Stimulated activated CD4-positive, alpha-beta T cell treated with anti-CD3 and anti-CD28 coated beads, Interleukin-4, amount 100 ng/mL, for 4 hours (primary cell): ENCODE results near the gene CCDC154.
"Not testable (repeated sequence)": the region's sequence is repeated elsewhere in the genome, so short reads cannot be mapped to it uniquely, and the experiment has no call there.

Experiments
- DNase-seq, 2 experiments: peaks; one replicate each; pipeline ENCODE4 v3.0.0-alpha.2; 2020

The CCDC154 gene, protein sequence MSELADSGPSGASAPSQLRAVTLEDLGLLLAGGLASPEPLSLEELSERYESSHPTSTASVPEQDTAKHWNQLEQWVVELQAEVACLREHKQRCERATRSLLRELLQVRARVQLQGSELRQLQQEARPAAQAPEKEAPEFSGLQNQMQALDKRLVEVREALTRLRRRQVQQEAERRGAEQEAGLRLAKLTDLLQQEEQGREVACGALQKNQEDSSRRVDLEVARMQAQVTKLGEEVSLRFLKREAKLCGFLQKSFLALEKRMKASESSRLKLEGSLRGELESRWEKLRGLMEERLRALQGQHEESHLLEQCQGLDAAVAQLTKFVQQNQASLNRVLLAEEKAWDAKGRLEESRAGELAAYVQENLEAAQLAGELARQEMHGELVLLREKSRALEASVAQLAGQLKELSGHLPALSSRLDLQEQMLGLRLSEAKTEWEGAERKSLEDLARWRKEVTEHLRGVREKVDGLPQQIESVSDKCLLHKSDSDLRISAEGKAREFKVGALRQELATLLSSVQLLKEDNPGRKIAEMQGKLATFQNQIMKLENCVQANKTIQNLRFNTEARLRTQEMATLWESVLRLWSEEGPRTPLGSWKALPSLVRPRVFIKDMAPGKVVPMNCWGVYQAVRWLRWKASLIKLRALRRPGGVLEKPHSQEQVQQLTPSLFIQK

DNA sequence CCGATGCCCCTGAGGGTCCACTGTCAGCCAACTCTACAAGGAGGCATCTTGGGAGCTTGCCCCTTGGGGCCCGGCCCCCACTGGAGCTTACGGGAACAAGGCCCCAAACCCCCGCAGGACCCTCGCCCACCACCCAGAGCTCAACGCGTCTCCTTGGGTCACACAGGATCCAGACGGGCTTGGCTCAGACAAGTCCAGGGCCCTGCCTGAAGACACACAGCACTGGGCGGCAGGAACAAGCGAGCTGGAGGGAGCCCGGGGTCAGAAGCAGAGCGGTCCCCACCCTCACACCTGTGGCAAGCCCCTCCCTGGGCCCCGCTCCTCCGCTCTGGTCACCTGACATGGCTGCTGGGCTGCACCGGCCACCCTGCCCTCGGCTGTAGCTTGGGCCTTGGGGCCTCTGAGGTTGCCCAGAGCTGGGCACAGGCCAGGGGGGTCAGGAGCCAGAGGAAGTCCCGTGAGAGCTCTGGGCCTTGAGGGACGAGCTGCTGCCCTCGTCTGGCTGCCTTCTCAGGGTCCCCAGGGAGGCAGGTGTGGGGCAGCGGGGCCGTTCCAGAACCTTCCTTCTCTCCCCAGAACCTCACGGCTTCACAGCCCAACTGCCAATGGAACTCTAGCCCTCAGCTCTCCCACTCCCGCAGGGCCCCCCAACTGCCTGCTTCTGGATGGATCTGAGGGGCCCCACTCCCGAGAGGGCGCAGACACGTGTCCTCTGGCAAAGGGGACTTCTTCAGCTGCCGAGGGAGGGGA lies at the start of gene CCDC154:
CCDC154 (minus strand) TSS at position 577 of the 750 bp plus-strand sequence; CDS start at position 343, 234 bp downstream.
- DNase-seq, result no peak

DNA sequence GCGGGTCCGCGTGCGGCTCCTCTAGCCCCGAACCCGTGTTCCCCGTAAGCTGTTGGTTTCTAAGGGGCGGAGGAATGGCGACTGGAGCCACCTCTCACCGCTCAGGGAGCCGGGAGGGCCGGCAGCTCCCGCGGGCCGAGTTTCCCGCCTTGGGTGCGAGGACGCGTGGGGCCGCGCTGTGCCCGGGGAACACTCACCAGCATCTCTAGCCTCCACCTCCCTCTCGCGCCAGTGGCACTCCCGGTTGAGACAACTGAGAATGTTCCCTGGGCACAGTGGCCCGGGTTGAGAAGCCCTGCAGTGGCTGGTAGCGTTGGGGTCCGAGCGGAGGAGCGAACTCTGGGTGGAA lies 49.4 kb upstream of the CCDC154 start:
- DNase-seq, result peak in 1 of 2 experiments; percentile 14

DNA sequence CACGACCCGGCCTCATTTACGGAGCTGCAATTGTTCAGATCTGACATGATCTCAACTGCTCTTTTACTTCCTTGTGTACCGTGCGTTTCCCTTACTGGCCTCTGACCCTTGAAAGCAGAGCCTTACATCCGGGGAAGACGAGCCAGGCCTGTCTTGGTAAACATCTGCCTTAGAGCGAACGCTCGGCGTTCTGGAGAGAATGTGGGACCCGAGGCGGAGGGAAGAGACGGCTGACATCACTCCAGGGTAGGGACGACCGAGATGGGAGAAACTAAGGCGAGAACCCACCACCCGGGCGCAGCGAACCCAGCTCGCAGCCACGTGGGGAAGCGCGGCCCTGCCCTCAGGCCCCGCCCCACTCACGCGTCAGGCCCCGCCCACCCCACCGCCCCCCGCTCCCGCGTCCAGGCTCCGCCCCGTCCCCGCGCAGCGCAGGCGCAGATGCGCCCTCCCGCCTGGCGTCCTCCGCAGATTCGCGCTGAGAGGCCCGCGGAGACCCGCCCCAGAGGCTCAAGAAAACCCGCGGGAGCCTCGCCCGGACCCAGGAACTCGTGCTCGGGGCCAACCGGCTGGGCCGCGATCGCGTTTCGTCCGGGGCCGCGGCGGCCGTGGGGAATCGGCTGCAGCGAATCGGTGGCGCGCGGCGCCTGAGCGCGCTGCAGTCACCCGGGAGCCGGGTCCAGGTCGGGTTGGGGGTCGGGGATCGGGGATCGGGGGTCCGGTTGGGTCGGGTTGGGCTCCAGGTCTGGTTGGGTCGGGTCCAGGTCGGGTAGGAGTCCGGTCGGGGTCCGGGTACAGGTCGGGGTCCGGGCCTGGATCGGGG lies 48.8 kb upstream of the CCDC154 start, which contains the start of gene TELO2:
TELO2 (plus strand) TSS at position 438 of the 823 bp plus-strand sequence. CDS start 922 bp downstream, outside the sequence.
- peak; percentile 79 to 93 for DNase-seq

DNA sequence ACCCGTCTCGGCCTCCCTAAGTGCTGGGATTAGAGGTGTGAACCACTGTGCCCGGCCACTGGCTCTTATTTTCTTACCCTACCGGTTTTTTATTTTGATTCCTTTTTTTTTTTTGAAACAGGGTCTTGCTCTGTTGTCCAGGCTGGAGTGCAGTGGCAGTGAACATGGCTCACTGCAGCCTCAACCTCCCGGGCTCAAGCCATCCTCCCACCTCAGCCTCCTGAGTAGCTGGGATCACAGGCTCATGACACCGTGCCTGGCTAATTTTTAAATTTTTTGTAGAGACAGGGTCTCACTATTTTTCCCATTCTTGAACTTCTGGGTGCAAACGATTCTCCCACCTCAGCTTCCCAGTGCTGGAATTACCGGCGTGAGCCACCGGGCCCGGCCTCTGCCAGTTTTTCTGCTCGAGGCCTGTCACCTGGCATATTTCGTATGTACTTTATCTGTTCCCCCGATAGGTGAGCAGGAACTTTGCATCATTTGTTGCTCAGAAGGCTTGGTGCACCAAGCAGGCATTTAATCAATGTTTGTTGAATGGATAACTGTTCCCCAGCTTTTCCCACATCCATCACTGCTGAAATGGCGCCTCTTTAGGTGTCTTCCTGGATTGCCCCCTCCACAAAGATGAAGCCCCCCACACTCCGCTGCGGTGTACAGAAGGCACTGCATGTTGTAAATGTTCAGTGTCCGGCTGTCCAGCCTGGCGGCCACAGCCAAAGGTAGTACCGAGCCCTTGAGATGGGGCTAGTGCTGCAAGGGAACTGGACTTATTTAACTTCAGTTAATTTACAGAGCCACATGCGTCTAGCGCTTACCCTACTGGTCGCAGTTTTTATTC lies 47.9 kb upstream of the CCDC154 start:
- no peak for DNase-seq

DNA sequence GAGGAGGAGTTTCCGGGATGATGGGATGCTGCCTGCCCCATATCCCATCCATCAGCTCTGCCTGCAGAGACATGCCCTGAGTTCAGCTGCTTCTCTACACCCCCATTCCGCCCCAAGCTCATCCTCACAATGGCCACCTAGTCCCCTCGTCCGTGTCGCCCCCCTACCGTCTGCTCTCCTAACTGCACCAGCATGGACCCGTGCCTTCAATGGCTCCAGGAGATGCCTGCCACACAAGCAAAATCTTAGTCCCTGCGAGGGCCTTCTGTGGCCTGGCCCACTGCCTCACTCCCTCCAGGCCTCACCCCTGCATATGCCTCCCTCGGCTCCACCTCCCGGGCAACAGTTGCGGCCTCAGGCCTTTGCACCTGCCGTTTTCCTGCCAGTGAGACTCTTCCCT lies 47.0 kb upstream of the CCDC154 start:
- DNase-seq, result no peak

DNA sequence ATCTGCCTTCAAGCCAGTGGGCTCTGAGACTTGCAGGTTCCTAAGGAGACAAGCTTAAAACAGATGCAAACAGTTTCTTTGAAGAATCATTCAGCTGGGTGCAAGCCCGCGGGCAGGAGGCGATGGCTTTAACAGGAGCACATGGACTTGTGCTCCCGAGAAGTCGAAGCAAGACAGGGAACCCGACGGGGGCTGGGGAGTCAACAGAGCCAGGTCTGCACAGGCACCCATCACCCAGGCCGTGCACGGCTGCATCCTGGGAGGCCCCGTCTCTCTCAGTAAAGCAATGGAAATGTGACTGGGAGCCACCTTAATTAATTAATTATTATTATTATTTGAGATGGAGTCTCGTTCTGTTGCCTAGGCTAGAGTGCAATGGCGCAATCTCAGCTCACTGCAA lies 44.7 kb upstream of the CCDC154 start:
- DNase-seq, result no peak

DNA sequence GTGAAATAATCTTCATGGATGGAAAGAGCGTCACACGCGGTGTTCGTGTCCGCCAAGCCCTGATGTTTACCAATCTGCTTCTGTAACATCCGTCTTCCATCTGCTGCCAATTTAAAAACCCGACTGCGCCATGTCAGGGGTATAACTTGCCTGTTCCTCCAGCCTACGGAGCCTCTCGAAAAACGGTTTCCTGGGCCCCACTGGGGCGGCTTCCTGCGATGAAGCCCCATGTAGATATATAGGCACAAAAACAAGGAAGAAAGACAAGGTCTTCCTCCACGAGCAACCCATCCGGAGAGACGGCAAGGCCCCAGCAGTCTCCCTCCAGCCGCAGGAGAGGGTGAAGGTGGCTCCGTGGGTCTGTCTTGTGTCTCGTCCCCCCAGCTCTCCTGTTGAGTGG lies 44.3 kb upstream of the CCDC154 start, which contains the start of gene PTX4:
PTX4 (minus strand) TSS at position 326 of the 400 bp plus-strand sequence; CDS start at position 291, 35 bp downstream.
- DNase-seq, result no peak

DNA sequence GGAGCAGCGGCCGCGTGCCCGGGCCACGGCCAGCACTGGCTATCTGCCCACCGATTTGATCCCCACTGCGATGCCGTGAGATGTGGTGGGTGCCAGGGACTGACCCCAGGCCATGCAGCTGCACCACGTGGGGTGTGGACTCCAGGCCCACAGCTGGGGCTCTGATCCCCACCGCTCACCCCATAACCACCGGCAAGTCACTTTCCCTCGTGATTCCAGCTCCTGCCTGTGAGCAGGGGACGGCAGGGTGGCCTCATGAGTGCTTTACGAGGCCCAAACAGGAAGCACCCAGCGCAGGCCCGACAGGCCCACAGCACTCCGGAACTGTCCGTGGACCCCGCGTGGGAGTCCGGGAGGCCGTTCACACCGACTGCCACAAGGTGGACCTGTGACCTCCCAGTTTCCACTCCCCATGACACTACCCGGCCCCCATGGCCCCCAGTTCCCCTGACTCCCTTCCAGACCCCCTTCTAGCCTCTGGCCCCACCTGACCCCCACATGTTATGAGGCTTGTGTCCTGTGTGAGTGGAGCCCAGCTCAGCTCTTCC lies 43.8 kb upstream of the CCDC154 start:
- DNase-seq, result no peak

DNA sequence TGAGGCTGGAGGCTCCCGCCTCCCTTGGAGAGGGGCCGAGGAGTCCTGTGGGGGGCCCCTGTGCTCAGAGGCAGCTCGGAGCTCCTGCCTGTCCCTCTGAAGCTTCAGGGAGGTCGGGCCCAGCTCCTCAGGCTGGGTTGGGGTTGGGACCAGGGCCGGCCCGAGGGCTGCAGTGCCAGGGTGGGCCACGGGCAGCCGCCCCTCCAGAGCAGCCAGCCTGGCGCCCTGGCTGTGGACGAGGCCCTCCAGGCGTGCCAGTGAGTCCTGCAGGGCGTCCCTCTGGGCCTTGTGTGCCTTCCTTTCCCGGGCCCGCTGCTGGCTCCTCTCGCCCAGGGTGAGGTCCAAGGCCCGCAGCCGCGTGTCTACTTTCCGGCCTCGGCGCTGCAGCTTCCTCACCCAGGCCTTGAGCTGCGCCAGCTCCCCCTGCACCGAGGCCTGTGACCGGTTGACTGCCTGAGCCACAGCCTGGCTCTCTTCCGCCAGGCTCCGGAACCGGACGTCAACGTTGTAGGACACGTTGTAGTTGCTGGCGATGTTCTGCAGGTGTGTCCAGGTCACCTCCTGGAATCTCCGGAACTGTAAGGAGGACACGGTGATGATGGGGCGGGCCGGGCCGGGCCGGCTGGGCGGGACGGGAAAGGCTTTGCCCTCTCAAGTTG lies 43.2 kb upstream of the CCDC154 start:
- DNase-seq, result no peak

DNA sequence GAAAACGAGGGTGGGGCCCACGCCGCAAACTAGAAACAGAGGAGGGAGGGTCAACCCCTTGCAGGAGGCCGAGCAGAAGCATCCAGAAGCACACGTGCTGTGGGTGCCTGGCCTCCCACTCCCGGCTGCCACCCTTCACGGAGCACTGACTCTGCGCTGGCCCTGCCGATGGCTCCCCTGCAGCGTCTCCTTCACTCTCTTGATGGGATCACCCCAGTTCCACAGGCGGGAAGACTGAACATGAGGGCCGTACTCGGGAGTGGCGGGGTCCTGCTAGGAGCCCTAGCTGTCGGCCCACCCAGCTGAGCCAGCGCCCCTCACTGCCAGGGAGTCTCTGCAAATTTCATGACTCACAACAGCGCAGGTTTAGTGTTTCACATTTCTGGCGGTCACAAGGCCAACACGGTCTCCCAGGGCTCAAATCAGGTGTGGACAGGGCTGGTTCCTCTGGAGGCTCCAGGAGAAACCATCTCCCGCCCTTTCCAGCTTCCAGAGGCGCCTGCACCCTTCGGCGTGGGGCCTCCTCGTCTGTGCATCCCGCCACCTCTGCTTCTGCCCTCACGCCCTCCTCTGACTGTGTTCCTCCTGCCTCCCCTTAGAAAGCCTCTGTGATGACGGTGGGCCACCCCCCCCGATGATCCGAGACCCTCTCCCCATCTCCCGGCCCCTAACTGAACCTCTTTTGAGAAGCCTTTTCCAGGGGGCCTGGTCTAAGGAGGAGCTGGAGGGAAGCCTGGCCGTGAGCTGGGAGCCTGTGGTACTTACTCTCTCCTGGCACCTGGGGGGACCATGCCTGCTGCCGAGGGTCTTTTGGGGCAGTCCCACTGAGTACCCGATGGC lies 42.4 kb upstream of the CCDC154 start:
- no peak for DNase-seq

DNA sequence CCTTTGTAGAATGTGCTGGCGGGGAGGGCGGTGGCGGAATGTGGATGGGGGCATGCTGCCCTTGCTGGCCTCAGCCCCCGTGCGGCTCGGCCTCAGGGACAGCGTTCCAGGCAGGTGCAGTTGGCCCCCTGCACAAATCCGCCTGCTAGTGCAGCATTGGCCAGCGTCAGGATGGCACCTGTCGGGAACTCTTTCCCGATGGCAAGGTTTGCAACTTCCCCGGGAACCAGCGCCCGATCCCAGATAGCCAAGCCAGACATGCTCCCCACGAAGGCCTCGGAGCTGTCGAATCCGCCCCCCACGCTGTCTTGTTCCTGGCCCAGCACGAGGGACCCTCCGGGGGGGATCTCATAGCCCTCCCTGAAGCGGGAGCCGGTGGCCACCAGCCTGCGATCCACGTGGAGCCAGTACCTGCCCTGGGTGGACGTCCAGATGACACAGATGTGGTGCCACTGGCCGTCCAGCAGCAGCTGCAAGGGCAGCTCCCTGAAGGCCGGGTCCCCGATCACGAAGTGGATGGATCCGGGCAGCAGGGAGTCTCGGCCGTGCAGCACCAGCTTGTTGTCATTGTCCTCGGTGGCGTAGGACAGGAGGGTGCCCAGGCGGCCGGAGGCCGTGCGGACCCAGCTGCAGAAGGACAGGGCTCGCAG lies 41.6 kb upstream of the CCDC154 start:
- no peak for DNase-seq

DNA sequence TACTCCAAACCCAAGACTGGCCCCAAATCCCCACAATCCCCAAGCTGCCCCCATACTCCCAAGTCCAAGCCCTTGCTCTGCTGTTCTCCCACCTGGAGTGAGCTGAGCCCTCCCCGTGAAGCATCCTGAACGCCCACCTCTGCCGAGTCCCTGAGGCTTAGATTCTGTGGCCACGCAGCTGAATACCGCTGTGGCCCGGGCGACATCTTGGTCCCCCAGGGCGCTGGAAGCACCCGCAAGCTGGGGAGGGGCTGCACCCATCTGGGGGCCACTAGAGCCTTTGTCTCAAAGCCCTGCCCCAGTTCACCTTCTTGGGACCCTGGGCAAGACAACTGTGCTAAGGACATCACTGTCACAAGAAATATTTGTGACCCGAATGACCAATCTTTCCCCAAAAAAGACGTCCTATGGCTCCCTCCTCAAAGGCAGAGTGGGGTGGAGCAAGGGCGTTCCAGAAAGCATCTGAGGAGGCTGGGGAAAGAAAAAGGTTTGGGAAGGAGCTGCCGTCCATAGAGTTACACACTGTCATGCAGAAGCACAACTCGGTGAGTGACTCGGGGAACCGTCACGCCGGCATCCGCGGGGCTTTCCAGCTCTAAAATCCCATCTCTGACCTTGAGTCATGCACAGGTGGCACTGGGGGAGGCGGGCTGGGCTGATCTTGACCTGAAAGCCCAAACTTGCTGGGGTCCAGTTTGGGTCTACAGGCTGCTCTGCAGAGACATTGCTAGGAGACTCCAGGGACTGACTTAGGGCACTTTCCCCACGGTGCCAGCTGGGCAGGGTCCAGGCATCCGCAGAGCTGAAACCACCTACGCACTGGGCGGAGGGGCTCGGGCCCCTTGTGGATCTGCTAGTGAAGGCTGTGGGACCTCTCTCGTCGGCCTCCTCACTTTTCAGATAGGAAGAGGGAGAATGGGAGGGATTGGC lies 37.8 kb upstream of the CCDC154 start:
- DNase-seq, result no peak

DNA sequence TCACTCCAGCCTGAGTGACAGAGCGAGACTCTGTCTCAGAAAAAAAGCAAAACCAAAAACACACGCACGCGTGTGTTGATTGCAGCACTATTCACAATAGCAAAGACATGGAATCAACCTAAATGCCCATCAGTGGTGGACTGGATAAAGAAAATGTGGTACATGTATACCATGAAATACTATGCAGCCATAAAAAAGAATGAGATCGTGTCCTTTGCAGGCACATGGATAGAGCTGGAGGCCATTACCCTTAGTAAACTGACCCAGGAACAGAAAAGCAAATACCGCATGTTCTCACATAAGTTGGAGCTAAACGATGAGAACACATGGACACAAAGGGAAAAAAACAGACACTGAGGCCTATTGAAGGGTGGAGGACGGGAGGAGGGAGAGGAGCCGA lies 34.6 kb upstream of the CCDC154 start:
- DNase-seq, result not testable (repeated sequence)

DNA sequence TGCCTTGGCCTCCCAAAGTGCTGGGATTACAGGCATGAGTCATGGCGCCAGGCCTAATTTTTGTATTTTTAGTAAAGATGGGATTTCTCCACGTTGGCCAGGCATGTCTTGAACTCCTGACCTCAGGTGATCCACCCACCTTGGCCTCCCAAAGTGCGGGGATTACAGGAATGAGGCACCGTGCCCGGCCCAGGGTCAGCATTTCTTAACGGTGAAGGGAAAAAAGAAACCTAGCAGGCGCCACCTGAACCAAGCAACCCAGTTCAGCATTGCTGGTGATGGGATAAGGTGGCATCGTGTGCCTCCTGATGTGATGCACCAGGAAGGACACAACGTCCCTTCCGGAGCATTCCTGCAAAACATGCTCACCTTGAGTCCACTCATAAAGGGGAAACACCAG lies 32.7 kb upstream of the CCDC154 start:
- DNase-seq, result no peak

DNA sequence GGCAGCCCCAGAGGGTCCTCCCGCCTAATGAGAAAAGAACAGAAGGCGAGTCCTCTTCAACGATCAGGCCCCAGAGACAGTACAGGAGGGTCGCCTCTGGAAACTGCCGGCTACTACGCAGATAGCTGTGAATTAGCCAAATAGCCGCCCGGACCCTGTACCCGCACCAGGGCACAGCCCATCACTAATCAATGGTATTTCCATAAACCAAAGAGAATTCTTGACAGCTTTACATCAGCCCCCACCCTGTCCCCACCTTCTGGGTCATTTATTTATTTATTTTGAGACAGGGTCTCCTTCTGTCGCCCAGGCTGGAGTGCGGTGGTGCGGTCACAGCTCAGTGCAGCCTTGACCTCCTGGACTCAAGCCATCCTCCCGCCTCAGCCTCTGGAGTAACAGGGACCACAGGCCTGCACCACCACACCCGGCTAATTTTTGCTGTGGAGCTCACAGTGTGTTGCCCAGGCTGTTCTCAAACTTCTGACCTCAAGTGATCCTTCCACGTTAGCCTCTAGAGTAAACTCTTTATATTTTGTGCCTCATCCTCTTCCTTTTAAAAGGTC lies 31.3 kb upstream of the CCDC154 start:
- no peak for DNase-seq

DNA sequence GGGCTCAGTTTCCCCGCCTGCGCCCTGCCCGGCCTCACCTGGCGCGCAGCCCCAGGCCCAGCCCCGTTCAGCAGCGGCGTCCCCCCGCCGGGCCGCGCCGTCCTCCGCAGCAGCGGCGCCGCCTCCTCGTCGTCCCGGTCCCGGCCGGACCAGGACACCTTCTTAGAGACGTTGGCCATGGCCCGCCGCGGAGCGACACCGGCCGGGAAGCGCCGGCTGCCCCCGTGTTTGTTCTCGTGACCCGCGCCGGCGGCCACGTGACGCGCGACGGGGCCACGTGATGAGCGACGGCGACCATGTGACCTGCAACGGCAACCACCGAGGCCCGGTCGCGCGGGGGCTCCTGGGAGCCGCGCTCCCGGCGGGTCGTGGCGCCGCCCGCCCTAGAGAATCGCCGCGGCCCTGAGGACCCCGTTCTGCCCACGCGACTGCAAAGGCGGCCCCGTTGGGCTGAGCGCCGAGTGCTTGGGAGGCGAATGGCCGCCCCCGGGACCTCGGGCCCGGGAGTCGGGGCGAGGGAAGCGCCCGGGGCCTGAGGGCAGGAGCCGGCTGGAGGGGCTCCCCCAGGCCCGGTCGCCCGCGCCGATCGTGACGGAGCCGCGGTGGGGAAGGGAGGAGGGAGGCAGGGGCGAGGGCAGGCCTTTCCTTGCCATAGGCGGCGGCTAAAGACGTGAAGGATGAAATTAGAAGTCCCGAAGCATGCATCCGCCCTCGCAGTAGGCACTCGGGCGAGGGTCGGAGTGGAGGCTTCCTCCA lies 30.6 kb upstream of the CCDC154 start, which contains the start of gene CLCN7:
CLCN7 (minus strand) TSS at position 233 of the 756 bp plus-strand sequence; CDS start at position 179, 54 bp downstream.
- peak; percentile 84 to 87 for DNase-seq
